GM18505 (cell line): Measurements from ENCODE around the gene ATP5F1D.

ENCODE experiments used
- ATAC-seq: cut with Tn5 transposase; IDR thresholded peaks from one replicate; pipeline ENCODE4 v1.9.1; 2021; ENCODE audit not compliant: unreplicated experiment
- POLR2A ChIP-seq: IDR thresholded peaks from 4 replicates; pipeline ENCODE4 v1.6.1; 2011; ENCODE audit warnings: borderline replicate concordance; ENCODE audit not compliant: insufficient read depth, insufficient read length; ENCODE audit errors: extremely low read depth

ATP5F1D gene

DNA sequence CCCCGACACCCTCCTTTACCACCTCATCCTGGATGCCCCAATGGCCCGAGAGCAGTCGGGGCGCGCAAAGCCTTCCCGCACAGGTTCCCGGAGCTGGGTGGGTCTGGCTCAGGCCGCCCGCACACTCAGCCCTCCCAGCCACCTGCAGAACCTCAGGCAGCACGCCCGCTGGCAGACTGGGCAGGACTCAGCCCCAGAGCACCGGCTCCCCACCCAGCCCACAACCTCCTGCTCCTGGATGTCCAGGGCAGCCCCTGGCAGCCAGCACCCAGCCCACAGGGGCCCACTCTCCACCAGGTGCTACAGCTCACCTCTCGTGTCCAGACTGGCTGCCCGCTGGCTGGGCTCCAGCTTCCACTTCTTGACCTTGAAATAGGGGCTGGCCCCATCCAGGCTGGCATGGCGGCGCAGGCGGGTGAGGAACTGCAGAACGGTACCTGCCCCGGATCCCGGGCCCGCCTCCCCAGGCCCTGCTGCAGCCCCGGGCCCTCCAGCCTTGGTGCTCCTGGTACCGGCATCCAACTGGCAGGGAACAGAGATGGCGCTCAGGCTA is 8.4 kb upstream of the ATP5F1D start:
- TF ChIP-seq POLR2A = no peak
- no peak for ATAC-seq

DNA sequence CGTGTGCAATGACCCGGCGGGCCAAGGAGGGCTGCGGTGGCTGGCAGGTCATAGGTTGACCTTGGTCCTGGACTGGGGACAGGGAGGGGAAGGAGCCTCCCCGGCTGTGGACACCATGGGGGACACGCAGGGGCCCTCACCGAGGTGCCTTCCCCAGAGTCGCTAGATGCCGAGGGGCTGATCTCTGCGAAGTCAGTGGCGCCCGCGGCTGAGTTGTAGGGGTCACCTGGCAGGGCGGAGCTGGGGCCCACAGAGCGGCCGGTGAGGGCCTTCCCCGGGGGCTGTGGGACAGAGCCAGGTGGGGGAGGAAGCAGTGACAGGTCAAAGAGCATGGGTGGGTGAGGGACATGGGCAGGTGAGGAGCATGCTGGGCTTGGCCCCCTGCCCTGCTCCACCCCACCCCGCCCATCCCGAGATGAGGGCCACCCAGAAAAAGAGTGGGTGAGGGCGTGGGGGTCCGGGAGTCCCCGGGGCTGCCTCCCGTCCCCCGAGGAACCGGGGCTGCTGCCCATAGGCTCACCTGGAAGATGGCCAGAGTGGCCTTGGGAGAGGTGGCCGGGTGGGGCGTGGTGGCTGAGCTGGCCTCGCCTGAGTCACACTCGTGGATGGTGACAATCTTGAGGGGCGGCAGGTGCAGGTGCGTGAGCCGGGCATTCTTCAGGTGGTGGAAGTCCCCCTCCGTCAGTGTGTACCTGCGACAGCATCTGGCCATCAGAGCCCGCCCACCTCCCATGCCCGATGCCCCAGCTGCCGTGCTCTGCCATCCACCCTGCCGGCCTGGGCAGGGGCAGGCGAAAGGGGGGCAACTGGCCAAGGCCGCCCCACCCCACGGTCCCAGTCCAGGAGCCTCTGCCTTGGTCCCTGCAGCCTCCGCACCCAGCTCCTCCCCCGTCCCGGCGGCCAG is 7.2 kb upstream of the ATP5F1D start:
- no peak for ATAC-seq
- no peak for TF ChIP-seq POLR2A

- no peak for TF ChIP-seq POLR2A
- no peak for ATAC-seq
These were observed 6.6 kb upstream of the ATP5F1D start for GRCh38 chr19:1234955-1235380.

- no peak for ATAC-seq
- no peak for TF ChIP-seq POLR2A
These were observed 5.7 kb upstream of the ATP5F1D start for GRCh38 chr19:1235625-1236538.

DNA sequence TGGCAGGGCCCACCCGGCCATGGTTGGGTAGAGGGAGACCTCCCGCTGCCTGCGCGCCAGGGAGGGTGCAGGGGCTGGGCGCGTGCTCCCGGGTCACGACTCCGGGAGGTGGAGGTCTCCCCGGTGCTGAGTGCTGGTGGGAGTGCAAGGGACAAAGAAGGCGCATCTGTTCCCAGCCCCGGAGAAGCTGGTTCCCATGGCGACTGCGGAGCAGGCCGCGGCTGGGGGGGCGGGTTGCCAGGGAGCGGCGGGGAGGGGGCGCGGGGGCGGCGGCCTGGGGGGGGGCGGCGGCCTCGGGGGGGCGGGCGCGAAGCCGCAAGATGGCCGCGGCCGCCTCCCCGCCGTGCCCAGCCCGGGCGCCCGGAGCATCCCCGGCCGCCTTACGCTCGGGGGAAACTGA is 5.0 kb upstream of the ATP5F1D start:
- no peak for ATAC-seq
- no peak for TF ChIP-seq POLR2A

DNA sequence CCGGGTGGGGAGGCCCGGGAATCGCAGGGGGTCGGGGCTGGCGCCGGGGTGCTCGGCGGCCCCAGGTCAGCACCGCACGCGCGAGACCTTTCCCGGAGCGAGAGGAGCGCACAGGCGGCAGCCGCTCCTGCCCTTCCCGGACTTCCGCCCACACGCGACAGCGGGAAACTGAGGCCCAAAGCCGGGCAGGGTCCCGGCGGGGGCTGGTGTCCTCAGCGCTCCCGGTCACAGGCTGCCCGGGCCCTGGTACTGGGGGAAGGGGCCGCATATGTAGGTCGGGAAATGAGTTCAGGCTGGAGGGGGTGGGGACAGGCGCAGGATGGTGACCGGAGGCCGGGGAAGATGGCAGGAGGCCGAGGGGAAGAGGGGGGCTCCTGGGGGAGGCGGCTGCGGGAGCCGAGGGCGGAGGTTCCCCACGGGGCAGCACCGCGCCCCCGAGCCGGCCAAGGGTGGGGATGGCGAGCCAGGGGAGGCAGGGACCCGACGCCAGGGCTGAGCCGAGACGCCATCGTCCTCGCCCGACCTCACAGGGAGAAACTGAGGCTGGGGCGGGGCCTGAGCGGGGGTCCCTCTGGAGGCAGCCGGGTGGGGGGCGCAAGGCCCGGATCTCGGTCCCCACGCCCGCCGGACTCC is 4.4 kb upstream of the ATP5F1D start:
- TF ChIP-seq POLR2A = no peak
- no peak for ATAC-seq

GRCh38 chr19:1237754-1238368 is 3.7 kb upstream of the ATP5F1D start, which contains the start of gene CBARP:
TSS of gene CBARP (minus strand) at chr19:1238005. CDS start at chr19:1236100, 1,905 bp downstream.
- no peak for TF ChIP-seq POLR2A
- no peak for ATAC-seq

DNA sequence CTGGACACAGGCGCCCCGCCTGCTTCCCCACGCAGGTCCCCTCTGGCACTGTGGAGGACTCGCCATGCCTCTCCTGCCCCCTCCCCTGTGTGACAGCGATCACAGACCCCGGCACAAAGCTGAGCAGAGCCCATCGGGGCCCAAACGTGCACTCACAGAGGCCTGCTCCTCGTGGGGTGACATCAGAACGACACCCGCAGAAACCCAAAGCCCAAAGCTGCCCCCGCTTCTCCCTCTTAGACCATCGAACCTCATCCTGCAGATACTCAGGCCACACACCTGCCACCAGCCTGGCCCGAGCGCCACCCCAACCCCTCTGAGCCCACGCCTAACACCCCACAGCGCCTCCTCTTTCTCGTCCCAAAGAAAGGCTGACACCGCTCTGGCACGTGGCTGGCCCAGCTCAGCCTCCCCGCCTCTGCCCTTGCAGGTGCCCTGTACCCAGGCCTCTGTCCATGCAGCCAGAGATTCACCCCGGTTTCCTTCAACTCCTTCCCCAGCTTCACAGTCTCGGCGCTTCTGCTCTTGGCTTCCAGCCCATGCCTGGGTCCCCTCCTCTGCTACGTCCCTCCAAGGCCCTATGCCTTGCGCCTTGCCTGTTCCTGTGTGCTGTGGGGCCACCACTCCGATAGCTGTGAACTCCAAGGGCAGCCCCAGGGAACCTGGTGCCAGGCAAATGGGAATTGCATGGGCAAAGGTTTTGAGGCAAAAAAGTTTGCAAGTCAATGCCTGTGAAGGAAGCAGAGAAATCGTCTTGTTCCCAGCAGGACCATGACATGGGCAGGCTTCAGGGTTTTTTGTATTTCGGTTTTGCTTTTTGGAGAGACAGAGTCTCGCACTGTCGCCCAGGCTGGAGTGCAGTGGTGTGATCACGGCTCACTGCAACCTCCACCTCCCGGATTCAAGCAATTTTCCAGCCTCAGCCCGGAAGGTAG is 2.9 kb upstream of the ATP5F1D start:
- ATAC-seq = no peak
- no peak for TF ChIP-seq POLR2A

- ATAC-seq = no peak
- no peak for TF ChIP-seq POLR2A
These were observed 2.1 kb upstream of the ATP5F1D start for GRCh38 chr19:1239420-1239795.

DNA sequence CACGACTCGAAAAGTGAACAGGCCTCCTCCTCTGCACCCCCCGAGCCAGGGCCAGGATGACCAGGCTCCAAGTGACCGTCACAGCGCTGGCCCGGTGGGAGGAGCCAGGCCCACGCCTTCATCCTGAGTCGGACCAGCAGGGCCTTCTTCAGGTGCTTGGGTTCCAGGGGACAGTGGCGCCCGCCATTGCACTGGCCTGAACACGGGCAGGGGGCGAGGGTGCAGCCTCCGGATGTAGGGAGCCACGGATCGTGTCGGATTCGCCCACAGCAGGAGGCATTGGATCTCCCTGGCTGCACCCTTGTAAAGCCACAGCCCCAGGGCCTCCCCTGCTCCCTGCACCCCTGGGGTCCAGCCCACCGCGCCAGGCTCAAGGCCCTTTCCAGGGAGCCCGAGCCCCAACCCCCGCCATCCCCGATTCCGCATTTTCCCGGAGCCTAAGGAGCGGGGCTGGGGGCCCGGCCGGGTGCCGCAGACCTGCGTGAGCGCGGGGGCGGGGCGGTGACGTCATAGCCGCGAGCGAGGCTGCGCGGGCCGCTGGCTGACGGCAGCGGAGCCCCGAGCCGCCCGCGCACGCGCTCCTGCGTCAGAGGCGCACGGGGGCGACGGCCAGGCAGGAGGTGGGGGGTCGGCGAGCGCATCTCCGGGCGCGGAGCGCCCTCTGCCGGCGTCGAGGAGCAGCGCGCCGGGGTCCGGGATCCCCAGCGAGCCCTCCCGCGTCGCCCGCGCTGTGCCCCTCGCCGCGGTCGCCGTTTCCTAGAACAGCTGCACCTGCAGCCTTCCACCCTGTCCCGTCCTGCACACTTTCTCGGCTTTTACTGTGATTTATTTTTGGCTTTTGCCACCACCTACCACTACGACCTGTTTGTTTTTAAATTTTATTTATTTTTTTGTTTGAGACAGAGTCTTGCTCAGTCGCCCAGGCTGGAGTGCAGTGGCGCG is 1.5 kb upstream of the ATP5F1D start:
- TF ChIP-seq POLR2A = no peak

GRCh38 chr19:1240925-1241324 is 626 bp upstream of the ATP5F1D start:
- TF ChIP-seq POLR2A = no peak
- ATAC-seq = no peak

More for the DNA sequence above, 1.5 kb upstream of the ATP5F1D start:
- ATAC-seq = peak; percentile 32
